ENCODE measurements around the gene USP25. TPM values are rescaled to one million over a fixed set of nuclear protein-coding genes. Genes with fewer than 3 reads are reported as not detected.

The USP25 gene
- total and polyA plus RNA-seq, 8 donors: 8.2 to 91.6 (median 25.5) TPM

GRCh38 chr21:15872236-15872635 lies 142.5 kb downstream of the USP25 start:
- intact Hi-C loops (cut with DNase I; ENCODE audit: low total_unique reads): no loop called here
- H3K4me3 ChIP-seq: no peak overlapping the region
- DNase-seq: no peak
- no peak overlapping the region for H3K27ac ChIP-seq
- 92 to 94% (median 93%) methylated on average over 4 of the region's 4 CpGs for WGBS, 5 donors
- no peak for TF ChIP-seq POLR2A (IDR thresholded peaks at IDR 0.05)
- TF ChIP-seq CTCF (IDR thresholded peaks at IDR 0.05): no peak
- TF ChIP-seq POLR2AphosphoS5 (IDR thresholded peaks at IDR 0.05): no peak
- no peak for TF ChIP-seq EP300 (IDR thresholded peaks at IDR 0.05)
- no peaks in the 10 kb centered on the region for H3K4me1 ChIP-seq
- no peaks in the 10 kb centered on the region for H3K27me3 ChIP-seq
- H3K36me3 ChIP-seq: peaks cover 5 to 79% (median 64%) of the 10 kb centered on the region in 4 donors
- no peaks in the 10 kb centered on the region for H3K9me3 ChIP-seq

GRCh38 chr21:15874615-15875014 lies 144.8 kb downstream of the USP25 start:
- intact Hi-C loops (cut with DNase I; ENCODE audit: low total_unique reads): no loop called here
- Histone ChIP-seq H3K27me3 (no peaks in the 10 kb centered on the region), H3K27ac (no peak overlapping the region), H3K4me3 (no peak overlapping the region), H3K4me1 (no peaks in the 10 kb centered on the region), H3K9me3 (no peaks in the 10 kb centered on the region), H3K36me3 (peaks cover 5 to 82% (median 72%) of the 10 kb centered on the region in 4 donors)
- TF ChIP-seq CTCF (IDR thresholded peaks at IDR 0.05) (no peak), POLR2AphosphoS5 (IDR thresholded peaks at IDR 0.05) (no peak), POLR2A (IDR thresholded peaks at IDR 0.05) (no peak), EP300 (IDR thresholded peaks at IDR 0.05) (no peak)
- 81 to 88% (median 85%) methylated on average over 5 of the region's 5 CpGs for WGBS, 5 donors
- no peak for DNase-seq

GRCh38 chr21:15875286-15875685 lies 145.5 kb downstream of the USP25 start:
- no peaks in the 10 kb centered on the region for H3K4me1 ChIP-seq
- TF ChIP-seq POLR2AphosphoS5 (IDR thresholded peaks at IDR 0.05) (no peak), EP300 (IDR thresholded peaks at IDR 0.05) (no peak), CTCF (IDR thresholded peaks at IDR 0.05) (no peak), POLR2A (IDR thresholded peaks at IDR 0.05) (no peak)
- H3K4me3 ChIP-seq: no peak overlapping the region
- WGBS, 5 donors: 73 to 87% (median 78%) methylated on average over 3 of the region's 3 CpGs
- DNase-seq: no peak
- no peak overlapping the region for H3K27ac ChIP-seq
- peaks cover 0 to 2% (median under 1%) of the 10 kb centered on the region in 4 donors for H3K9me3 ChIP-seq
- intact Hi-C loops (cut with DNase I; ENCODE audit: low total_unique reads): no loop called here
- peaks cover 5 to 83% (median 75%) of the 10 kb centered on the region in 4 donors for H3K36me3 ChIP-seq
- H3K27me3 ChIP-seq: no peaks in the 10 kb centered on the region

- Histone ChIP-seq H3K36me3 (no peaks in the 10 kb centered on the region), H3K27ac (no peak overlapping the region), H3K4me3 (no peak overlapping the region), H3K4me1 (peaks cover 0 to 5% (median 0%) of the 10 kb centered on the region in 4 donors), H3K9me3 (peaks cover 0 to 21% (median 4%) of the 10 kb centered on the region in 4 donors), H3K27me3 (no peaks in the 10 kb centered on the region)
- intact Hi-C loops (cut with DNase I; ENCODE audit: low total_unique reads): no loop called here
- TF ChIP-seq POLR2A (IDR thresholded peaks at IDR 0.05) (no peak), EP300 (IDR thresholded peaks at IDR 0.05) (no peak), POLR2AphosphoS5 (IDR thresholded peaks at IDR 0.05) (no peak), CTCF (IDR thresholded peaks at IDR 0.05) (no peak)
- no peak for DNase-seq
- 75 to 90% (median 87%) methylated on average over 4 of the region's 4 CpGs for WGBS, 5 donors
Measured at GRCh38 chr21:15893902-15894301, 164.1 kb downstream of the USP25 start.
